ENCODE results near the gene P2RY8.

GRCh38 chrX:1533058-1533457 is 3.9 kb downstream of the P2RY8 start:
- TF ChIP-seq CTCF (IDR thresholded peaks at IDR 0.05; ENCODE audit: insufficient read depth, low read length), result no peak
- TF ChIP-seq POLR2AphosphoS5 (IDR thresholded peaks at IDR 0.05; ENCODE audit: low read depth), result no peak
- TF ChIP-seq GABPA (IDR thresholded peaks at IDR 0.05; ENCODE audit: low read depth), result no peak
- TF ChIP-seq SPI1 (IDR thresholded peaks at IDR 0.05; ENCODE audit: borderline replicate concordance, low read depth), result no peak
- TF ChIP-seq REST (IDR thresholded peaks at IDR 0.05; ENCODE audit: insufficient replicate concordance, low read depth), result no peak
